GM10266 (cell line): Measurements from ENCODE around the gene NUMBL.

Experiments
- DNase-seq: peaks from one replicate; pipeline ENCODE4 v3.0.0; 2012; ENCODE audit errors: extremely low spot score
- CTCF ChIP-seq: IDR thresholded peaks from 2 replicates; pipeline ENCODE4 v1.5.1; 2012; ENCODE audit warnings: mild to moderate bottlenecking, low read depth; ENCODE audit not compliant: control insufficient read depth, insufficient read depth; ENCODE audit errors: missing control alignments

Gene NUMBL

GRCh38 chr19:40668991-40669614, 21.3 kb downstream of the NUMBL start:
- TF ChIP-seq CTCF = no peak

GRCh38 chr19:40667602-40668001, 22.8 kb downstream of the NUMBL start:
- DNase-seq = no peak
- no peak for TF ChIP-seq CTCF

More at GRCh38 chr19:40668991-40669614, 21.3 kb downstream of the NUMBL start:
- no peak for DNase-seq

GRCh38 chr19:40666803-40667438, 23.5 kb downstream of the NUMBL start:
- DNase-seq = no peak
- no peak for TF ChIP-seq CTCF

DNA sequence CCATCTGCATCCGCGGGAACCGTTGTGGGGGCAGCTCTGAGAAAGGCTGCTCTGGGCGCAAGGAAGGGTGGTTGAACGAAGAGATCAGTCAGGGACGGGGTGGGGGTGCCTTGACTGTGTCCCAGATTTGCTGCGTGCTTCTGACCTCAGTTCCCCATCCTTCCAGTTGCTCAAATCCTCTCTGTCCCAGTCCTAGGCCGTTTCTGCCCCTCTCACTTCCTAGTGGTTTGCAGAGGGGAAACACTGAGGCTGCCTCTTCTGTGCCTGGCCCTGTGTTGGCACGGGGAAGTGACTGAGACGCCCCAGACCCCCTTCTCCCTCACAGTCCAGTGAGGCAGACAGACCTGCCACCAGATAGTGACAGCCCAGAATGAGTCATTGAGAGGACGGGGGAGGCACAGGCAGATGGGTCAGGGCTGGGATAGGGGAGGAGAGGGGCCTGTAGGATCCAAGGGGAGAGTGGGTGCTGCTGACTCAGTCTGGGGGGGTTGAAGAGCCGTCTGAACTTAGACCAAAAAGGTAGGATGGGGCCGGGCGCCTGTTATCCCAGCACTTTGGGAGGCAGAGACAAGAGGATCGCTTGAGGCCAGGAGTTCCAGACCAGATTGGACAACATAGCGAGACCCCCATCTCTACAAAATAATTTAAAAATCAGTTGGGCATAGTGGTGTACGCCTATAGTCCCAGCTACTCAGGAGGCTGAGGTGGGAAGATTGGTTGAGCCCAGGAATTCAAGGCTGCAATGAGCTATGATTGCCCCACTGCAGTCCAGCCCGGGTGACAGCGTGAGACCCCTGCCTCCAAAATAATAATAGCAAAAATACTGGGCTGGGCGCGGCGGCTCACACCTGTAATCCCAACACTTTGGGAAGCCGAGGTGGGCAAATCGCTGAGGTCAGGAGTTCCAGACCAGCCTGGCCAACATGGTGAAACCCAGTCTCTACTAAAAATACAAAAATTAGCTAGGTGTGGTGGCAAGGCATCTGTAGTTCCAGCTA, 26.5 kb downstream of the NUMBL start:
- DNase-seq = peak; percentile 63

DNA sequence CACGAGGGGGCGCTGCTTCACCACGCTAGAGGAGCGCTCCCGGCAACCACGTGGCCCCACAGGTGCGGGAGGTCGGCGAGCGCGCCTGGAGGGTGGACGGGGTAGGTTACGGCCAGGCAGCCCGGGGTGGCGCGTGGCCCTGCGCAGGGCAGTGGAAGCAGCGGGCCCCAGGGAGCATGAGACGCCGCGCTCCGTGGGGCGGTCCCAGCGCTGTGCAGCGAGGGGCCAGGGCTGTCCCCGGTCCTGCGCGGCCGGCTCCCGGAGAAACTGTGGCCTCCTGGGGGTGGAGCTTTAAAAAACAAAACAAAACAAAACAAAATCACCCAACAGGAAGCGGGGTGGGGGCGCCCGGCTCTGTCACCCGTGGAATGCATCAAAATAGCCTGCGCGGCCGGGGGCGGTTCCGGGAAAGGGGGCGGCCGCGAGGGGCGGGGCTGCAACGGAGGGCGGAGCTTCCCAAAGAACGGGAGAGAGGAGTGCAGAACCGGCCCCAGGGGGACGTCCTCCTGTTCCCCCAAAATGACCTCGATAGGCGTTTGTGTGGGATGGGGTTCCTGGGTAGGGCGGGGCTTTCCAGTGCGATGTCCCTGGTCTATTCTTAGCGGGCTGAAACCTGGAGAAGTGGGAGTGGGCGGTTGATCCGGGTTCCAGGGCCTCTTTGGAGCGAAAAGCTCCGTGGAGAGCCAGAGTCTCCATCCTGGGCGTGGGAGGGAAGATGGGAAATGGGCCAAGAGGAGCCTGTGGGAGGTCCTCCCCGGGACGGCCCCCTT, 27.3 kb downstream of the NUMBL start:
- peak; percentile 93 for DNase-seq
- TF ChIP-seq CTCF = peak; percentile 97

More for the DNA sequence above, 26.5 kb downstream of the NUMBL start:
- no peak for TF ChIP-seq CTCF

- TF ChIP-seq CTCF = no peak
- DNase-seq = no peak
Measured at GRCh38 chr19:40661616-40662015, 28.8 kb downstream of the NUMBL start.
